ENCODE measurements around the gene SSH2. TPM values are rescaled to one million over a fixed set of nuclear protein-coding genes. Genes with fewer than 3 reads are reported as not detected.

Gene SSH2
- total RNA-seq, 1 experiment from 2014 or later = 14.6 TPM

DNA sequence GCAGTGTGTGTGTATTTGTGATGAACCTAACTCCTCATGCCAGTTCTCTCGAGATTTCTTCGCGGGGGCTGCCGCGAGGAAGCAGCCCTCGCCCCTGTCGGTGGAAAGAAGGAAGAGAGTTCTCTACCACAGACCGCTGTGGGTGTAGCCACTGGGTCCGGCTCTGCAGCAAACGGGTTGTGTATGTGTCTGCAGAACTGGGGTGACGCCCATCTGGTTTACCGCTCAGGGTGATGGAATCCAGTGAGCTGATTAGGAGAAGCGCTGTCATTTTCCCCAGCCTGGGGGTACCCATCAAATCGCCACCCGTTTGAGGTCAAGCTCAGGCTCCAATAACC lies 315.0 kb downstream of the SSH2 start:
- H2AFZ ChIP-seq (ENCODE audit: low read length) = no peak overlapping the region
- H3K36me3 Mint-ChIP-seq (ENCODE audit: insufficient read depth in 1 of 3, low read depth in 3 of 3) = peaks cover 2 to 10% (median 8%) of the 10 kb centered on the region in 3 experiments; a peak in 3 of 7 replicates
- H3K56ac ChIP-seq (ENCODE audit: insufficient read length, low read depth, low read length) = no peak overlapping the region
- no peak overlapping the region for H3K18ac ChIP-seq (ENCODE audit: insufficient read length, low read depth, low read length)
- no peak overlapping the region for H2BK20ac ChIP-seq (ENCODE audit: low read depth, low read length, poor library complexity, severe bottlenecking)
- H3K4ac ChIP-seq (ENCODE audit: low read depth, low read length) = no peak overlapping the region
- peak overlapping the region in 1 of 2 experiments; percentile 69; a peak in 3 of 5 replicates for H3K4me3 Mint-ChIP-seq
- peaks cover 3% of the 10 kb centered on the region; the same call in 1 of the 2 replicates for H3K4me1 ChIP-seq (ENCODE audit: insufficient read depth, low read length)
- no peak overlapping the region for H2BK15ac ChIP-seq (ENCODE audit: low read depth, low read length)
- H4K20me1 ChIP-seq (ENCODE audit: control insufficient read depth, insufficient read depth, insufficient read length) = no peaks in the 10 kb centered on the region
- H3K79me2 ChIP-seq (ENCODE audit: insufficient read depth, low read length) = no peaks in the 10 kb centered on the region
- H2BK5ac ChIP-seq (ENCODE audit: insufficient read length, low read length) = no peak overlapping the region
- no peaks in the 10 kb centered on the region for H3K9me3 Mint-ChIP-seq
- peaks cover 11% of the 10 kb centered on the region for H3K27me3 ChIP-seq (ENCODE audit: insufficient read depth, low read length)
- no peak overlapping the region for H3K23ac ChIP-seq (ENCODE audit: insufficient read length, low read depth, low read length)
- no peak for DNase-seq
- H4K5ac ChIP-seq (ENCODE audit: insufficient read length, low read depth, low read length) = no peak overlapping the region
- H3K79me1 ChIP-seq (ENCODE audit: insufficient read depth, low read depth, low read length, poor library complexity, severe bottlenecking) = no peaks in the 10 kb centered on the region
- no peak overlapping the region for H3K27ac Mint-ChIP-seq
- H2AK5ac ChIP-seq (ENCODE audit: insufficient read length, low read length) = no peak overlapping the region
- TF ChIP-seq, protein P1, sequence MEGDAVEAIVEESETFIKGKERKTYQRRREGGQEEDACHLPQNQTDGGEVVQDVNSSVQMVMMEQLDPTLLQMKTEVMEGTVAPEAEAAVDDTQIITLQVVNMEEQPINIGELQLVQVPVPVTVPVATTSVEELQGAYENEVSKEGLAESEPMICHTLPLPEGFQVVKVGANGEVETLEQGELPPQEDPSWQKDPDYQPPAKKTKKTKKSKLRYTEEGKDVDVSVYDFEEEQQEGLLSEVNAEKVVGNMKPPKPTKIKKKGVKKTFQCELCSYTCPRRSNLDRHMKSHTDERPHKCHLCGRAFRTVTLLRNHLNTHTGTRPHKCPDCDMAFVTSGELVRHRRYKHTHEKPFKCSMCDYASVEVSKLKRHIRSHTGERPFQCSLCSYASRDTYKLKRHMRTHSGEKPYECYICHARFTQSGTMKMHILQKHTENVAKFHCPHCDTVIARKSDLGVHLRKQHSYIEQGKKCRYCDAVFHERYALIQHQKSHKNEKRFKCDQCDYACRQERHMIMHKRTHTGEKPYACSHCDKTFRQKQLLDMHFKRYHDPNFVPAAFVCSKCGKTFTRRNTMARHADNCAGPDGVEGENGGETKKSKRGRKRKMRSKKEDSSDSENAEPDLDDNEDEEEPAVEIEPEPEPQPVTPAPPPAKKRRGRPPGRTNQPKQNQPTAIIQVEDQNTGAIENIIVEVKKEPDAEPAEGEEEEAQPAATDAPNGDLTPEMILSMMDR (conservative IDR thresholded peaks at IDR 0.05) = no peak
- H3K14ac ChIP-seq (ENCODE audit: insufficient read depth, low read length) = no peak overlapping the region
- no peak overlapping the region for H2BK120ac ChIP-seq (ENCODE audit: low read depth, low read length, poor library complexity, severe bottlenecking)
- H3K4me2 ChIP-seq (ENCODE audit: insufficient read depth, insufficient read length, low read length) = peak overlapping the region; percentile 26
- no peak overlapping the region for H2BK12ac ChIP-seq (ENCODE audit: insufficient read length, low read depth, low read length)
- H3K23me2 ChIP-seq (ENCODE audit: insufficient read length, low read depth, low read length, poor library complexity, severe bottlenecking) = peaks cover 9% of the 10 kb centered on the region
- H3K4me1 Mint-ChIP-seq = peaks cover 24 to 53% of the 10 kb centered on the region in 2 experiments
- H4K8ac ChIP-seq (replicated peaks; ENCODE audit: insufficient read length, low read depth, low read length) = no peak overlapping the region
- H3K9me3 ChIP-seq (ENCODE audit: control insufficient read depth, low read depth, low read length) = no peaks in the 10 kb centered on the region
- H4K91ac ChIP-seq (ENCODE audit: insufficient read length, low read depth, low read length) = no peak overlapping the region
- H3K27me3 Mint-ChIP-seq (ENCODE audit: low read depth) = peaks cover 68% of the 10 kb centered on the region
- no peak overlapping the region for H3T11ph ChIP-seq (ENCODE audit: low read length)
- H3K27ac ChIP-seq (ENCODE audit: insufficient read length, low read depth, low read length) = no peak overlapping the region
- WGBS (ENCODE audit: extremely low coverage, insufficient read length, low lambda C conversion rate) = no CpG with 5 or more reads among the region's 15 CpGs
- H3K9ac ChIP-seq (ENCODE audit: extremely low read depth, insufficient read length, low read length) = no peak overlapping the region

Measured in H9 (cell line).